Measurements from ENCODE around the gene TYW5.

DNA sequence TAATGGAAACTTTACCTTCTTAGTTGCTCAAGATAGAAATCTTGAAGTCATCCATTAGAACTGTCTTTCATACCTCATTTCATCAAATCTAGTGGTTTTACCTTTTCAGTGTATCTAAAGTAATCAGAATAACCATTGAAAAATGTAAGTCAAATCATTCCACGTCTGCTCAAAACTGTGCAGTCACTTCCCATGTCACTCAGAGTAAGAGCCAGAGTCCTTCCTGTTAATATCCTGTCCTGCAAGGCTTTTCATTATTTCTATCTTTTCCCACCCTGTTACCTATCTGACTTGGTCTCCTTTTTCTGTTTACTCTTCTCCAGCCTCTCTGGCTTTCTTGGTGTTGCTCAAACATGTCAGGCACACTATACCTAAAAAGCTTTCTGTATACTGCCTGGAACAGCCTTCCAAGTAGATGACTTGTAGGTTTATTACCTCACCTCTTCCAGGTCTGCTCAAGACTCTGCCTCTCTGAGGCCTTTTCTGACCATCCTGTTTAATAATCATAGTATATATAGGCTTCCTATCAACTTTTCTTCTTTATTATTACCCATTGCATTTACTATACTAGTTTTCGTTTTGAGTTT lies 40.8 kb downstream of the TYW5 start:
- TF ChIP-seq, protein P1, sequence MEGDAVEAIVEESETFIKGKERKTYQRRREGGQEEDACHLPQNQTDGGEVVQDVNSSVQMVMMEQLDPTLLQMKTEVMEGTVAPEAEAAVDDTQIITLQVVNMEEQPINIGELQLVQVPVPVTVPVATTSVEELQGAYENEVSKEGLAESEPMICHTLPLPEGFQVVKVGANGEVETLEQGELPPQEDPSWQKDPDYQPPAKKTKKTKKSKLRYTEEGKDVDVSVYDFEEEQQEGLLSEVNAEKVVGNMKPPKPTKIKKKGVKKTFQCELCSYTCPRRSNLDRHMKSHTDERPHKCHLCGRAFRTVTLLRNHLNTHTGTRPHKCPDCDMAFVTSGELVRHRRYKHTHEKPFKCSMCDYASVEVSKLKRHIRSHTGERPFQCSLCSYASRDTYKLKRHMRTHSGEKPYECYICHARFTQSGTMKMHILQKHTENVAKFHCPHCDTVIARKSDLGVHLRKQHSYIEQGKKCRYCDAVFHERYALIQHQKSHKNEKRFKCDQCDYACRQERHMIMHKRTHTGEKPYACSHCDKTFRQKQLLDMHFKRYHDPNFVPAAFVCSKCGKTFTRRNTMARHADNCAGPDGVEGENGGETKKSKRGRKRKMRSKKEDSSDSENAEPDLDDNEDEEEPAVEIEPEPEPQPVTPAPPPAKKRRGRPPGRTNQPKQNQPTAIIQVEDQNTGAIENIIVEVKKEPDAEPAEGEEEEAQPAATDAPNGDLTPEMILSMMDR (IDR thresholded peaks at IDR 0.05): no peak
- TF ChIP-seq ZFX (IDR thresholded peaks at IDR 0.05; ENCODE audit: borderline replicate concordance): no peak
